HG03066 (cell line): ENCODE measurements around the gene ZNF584.
"Not testable (repeated sequence)": the region's sequence is repeated elsewhere in the genome, so short reads cannot be mapped to it uniquely, and the experiment has no call there.

ENCODE experiments used
- ATAC-seq: cut with Tn5 transposase; IDR thresholded peaks from one replicate; pipeline ENCODE4 v1.9.1; 2021; ENCODE audit warnings: low read depth; ENCODE audit not compliant: unreplicated experiment

Gene ZNF584

DNA sequence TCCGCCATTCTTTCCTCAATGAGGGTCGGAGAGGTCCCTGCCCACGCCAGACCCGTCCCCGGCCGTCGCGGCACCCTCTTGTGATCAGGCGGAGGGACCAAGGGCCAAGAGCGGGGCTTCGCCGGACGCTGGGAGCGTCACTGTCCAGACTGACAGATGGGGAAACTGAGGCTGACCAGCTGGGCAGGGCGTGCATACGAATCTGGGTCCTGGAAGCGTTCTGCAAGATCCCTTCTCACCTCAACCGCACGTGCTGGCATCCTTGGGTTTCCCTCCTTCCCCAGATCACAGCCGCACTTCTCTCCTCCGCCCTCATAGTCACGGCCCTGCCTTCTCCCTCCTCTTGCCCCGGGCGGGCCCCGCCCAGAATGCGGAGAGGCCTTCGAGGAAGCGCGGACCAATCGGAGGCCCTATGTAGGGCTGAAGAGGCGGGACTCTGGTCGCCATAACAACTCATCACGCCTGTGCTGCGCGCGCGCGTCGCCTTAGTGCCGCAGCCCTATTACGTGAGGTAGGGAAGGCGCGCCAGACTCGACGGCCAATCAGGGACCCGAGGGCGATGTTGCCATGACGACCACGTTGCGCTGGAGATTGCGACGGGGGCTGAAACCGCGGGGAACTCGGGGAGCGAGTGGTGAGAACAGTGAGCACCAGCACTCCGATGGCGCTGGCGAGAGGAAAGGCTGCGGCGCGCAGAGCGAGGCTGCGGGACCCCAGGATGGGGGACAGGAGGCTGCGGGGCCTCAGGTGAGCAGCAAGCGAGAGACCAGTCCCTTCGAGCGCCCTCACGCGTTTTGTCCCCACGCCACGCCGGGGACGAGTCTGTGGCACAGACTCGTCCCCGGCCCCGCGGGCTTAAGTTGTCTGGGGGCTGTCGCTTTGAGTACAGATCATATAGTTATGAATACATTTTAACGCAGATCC lies 7.3 kb upstream of the ZNF584 start:
- peak; percentile 97 for ATAC-seq

DNA sequence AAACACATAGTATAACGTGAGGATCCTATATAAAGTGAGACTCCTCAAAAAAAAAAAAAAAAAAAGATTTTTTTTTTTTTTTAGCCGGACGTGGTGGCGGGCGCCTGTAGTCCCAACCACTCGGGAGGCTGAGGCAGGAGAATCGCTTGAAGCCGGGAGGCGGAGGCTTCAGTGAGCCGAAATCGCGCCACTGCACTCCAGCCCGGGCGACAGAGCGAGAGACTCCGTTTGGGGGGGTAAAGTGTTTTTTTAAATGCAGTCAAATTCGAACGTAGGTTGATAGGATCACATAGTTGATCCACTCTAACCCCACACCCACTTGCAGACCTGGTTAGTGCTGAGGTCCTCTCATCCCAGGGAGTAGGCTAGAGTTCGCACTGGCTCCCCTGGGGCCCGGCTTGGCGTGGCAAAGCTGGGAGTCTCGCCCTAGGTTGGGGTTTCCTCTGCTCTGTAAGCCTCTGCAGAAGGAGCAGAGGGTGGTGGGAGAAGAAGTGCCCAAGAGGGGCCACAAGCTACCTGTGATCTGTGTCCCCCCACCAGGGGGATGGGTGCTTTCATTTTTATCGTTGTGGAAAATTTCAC lies 6.5 kb upstream of the ZNF584 start:
- no peak for ATAC-seq

DNA sequence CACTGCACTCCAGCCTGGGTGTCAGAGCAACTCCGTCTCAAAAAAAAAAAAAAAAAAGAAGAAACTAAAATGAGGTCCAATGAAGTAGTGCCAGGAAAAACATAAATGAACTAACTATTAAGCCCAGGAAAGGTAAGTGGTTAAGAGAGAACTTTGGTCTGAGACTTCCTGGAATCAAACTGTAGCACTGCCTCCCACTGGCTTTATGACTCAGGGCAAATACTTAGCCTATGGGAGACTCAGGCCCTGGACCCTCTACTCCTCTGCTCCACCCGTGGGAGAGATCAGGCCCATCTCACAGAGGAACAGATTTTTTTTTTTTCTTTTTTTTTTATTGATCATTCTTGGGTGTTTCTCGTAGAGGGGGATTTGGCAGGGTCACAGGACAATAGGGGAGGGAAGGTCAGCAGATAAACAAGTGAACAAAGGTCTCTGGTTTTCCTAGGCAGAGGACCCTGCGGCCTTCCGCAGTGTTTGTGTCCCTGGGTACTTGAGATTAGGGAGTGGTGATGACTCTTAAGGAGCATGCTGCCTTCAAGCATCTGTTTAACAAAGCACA lies 4.5 kb upstream of the ZNF584 start:
- not testable (repeated sequence) for ATAC-seq

DNA sequence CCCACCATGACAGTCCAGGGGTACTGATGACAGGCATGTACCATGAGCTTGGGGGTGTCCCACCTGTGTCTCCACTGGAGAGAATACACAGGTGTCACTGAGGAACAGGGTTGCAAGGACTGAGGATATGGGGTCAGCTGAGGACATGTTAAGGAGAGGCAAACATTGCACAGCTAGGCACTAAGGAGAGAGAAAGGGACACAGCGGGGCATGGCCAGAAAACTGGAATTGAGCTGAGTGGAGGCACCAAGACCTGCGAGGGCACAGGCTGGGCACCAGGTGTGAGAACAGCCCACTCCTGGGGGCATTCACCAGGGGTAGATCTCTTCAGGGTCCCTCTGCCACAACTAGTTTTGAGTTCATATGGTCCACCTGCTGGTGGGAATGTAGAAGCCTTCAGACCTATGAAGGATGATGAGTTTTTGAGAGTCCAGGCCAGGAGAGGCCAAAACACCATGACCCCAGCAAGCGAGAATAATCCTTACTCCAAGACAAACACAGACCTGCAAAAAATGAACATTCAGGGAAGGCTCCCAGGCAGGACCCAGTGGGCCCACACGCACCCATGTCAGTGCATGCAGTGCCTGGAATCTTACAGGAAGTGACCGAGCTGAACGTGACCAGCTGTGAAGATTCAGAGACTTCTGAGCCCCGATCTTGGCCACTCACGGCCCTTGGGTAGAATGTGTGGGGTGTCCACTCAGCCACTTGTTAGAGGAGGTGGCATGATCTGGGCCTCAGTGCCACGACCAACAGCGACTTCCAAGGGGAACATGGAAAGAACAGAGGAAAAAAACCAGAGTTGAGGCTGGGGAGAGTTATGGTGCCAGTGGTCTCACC lies 1.4 kb upstream of the ZNF584 start:
- ATAC-seq, result no peak

DNA sequence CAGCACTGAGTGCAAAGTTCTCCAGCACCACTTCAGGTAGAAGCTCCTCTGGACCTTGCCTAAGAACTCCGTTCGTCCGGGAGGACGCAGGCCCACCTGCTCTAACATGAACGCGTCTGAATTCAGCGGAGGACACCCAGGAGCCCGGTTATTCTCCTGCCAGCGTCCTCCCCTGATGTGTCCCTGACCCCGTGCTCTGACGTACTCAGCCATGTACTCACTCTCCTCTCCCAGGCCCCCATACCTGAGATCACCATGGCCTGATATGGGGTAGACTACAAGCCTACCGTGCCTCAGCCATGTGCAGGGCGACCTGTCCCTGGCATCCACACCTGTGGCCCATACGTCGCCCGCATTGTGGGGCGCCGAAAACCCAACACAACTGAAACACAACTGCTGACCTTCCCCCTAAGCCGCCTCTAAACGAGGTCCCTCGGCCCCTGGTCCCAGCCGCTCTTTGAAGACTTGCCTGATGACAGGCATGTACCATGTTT lies 744 bp upstream of the ZNF584 start:
- no peak for ATAC-seq

DNA sequence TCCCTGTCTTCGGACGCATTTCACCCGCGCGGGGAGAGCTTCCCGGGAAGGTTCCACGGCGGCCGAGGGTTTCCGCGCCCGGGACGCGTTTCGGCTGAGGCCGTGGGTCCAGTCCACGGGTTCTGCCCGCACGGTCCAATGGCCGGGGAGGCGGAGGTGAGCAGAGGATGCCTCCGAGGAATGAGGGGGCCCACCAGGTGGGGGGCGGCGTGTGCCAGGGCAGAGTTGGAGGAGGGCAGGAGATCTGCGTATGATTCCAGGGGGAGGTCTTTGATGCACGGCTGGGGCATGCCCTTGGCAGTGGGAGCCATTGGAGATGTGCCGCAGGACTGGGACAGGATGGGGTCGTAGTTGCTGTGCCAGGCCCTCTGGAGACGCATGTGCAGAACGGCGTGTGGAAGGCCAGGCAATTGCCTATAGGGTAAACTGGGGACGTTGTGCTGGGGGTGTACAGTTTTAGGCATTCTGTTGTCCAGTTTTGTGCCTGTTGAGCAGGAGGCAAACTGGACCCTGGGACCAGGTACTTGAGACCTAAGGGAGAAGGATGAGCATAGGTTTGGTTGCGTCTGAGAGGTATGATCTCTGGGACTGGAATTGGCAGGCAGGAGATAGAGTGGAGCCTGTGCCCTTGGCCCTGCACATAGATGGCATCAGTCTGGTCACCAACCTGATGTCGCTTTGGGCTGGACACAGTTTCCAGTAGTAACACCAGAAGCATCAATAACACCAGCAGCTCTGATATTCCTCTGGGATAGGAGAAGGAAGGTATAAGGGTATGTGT lies 751 bp downstream of the ZNF584 start:
- no peak for ATAC-seq

DNA sequence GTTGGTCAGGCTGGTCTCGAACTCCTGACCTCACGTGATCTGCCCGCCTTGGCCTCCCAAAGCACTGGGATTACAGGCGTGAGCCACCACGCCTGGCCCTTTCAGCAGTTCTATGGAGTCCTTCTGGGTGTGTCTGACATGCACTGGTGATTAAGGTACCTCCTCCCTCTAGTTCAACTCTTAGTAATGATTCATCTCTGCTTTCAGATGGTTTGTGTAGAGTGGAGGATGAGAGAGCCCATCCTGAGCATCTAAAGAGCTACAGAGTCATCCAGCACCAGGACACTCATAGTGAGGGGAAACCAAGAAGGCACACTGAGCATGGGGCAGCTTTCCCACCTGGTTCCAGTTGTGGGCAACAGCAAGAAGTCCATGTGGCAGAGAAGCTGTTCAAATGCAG lies 8.2 kb downstream of the ZNF584 start:
- ATAC-seq, result no peak

DNA sequence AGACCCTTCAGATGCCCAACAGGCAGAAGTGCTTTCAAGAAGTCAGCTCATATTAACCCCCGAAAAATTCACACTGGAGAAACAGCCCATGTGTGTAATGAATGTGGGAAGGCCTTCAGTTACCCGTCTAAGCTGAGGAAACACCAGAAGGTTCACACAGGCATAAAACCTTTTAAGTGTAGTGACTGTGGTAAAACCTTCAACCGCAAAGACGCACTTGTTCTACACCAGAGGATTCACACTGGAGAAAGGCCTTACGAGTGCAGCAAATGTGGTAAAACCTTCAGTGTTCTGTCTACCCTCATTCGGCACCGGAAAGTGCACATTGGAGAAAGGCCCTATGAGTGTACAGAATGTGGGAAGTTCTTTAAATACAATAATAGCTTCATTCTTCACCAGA lies 8.6 kb downstream of the ZNF584 start:
- ATAC-seq, result no peak

DNA sequence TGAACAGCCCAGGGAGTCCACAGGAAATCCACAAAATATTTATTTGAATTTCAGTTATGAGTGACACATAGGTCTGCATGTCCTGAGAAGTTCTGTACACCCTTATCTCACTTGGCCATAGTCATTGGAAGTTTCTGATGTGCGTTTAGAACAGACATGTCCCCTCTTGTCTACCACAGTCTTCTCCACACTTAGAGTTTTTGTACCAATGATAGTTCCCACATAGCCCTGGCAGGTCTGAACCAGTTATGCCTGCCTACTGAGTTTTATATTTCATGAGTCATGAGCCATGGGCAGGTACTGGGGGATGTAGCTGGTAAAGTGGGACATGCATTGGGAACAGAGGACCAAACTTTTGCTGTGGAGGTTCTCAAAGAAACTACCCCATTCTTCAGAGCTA lies 20.2 kb downstream of the ZNF584 start:
- ATAC-seq, result no peak

DNA sequence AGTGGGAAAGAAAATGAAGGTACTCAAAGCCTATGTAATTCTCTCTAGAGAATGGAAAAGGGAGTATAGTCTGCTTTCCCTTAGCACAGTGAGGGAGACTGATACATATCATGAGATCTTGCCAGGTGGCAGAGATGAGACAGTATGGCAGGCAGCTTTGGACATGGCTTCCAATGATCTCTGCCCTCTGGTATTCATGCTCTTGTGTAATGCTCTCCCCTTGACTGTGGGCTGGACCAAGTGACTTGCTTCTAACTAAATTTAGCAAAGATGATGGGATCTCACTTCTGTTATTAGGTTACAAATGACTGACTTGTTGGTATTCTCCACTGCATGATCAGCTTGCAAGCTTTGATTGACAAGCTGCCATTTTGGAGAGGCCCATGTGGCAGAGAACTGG lies 21.3 kb downstream of the ZNF584 start:
- ATAC-seq, result no peak

DNA sequence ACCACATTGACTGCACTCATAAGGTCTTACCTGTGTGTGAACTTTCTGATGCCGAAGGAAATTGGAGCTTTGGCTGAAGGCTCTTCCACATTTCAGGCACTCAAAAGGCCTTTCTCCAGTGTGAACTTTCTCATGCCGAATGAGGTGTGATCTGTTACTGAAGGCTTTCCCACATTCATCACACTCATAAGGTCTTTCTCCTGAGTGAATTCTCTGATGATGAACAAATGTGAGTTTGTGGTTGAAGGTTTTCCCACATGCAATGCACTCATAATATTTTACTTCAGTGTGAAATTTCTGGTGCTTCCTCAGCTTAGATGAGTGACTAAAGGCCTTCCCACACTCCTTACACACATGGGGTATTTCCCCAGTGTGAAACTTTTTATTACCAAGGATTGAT lies 25.8 kb downstream of the ZNF584 start:
- ATAC-seq, result no peak

DNA sequence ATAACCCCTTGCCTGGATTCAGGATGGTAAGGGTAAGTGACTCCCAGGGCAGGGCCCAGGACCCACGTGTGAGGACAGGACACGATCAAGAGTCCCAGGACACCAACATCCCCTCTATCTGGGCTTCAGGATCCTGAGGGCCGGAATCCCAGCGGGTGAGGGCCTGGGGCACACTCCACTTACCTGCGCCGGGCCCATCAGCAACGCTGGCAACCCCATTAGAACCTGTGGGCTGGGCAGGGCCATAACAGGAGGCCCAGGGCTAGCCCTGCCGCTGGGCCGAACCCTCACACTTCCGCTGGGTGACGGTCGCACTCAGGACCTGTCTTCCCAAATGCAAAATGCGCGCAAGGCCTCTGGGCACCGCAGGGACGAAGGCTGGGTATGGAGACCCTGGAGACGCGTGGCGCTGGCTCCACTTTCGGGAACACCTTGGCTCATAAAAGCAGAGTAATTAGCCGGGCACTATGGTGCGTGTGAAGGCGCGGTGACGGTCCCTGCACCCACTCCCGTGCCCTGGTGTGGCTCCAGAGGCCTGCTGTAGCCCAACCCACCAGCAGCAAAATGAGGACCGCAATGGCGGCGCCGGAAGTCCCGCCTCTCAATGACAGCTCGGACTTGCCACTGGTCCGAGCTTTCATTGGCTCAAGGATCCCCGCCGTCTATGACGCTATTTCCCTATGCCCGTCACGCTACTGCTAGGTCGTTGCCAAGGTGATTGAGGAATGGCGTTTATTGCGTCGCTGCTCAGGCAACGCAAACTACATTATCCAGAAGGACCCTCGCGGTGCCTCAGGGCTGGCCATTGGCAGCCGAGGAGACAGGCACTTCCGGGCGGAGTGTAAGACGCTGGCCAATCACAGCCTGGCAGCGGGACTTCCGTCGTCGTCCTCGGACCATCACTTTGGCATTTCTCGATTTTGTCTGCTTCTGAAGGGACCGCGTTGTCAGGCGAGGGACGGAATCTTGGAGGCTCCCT lies 31.4 kb downstream of the ZNF584 start, which contains the start of gene ZNF132:
TSS of gene ZNF132 (minus strand) at position 578 of the 979 bp plus-strand sequence. CDS start at position 246, 332 bp downstream.
- peak; percentile 95 for ATAC-seq

DNA sequence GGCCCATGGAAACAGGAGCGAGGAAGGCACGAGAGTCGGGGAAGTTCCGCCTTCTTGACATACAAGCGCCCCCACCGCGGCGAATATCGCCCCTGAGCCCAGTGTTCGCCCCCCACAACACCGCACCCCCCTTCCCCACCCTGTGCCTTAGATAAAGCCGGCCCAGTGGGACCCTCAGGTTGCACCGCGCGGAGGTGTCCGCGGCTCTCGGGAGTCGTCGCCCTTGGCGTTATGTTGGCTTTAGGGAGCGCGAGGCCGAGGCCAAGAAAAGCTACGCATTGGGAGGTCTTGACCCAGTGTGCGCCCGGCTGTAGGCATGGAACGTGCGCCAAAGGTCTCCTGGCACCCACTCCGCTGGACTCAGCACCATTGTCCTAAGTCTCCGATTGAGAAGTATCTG lies 32.1 kb downstream of the ZNF584 start:
- ATAC-seq, result no peak

DNA sequence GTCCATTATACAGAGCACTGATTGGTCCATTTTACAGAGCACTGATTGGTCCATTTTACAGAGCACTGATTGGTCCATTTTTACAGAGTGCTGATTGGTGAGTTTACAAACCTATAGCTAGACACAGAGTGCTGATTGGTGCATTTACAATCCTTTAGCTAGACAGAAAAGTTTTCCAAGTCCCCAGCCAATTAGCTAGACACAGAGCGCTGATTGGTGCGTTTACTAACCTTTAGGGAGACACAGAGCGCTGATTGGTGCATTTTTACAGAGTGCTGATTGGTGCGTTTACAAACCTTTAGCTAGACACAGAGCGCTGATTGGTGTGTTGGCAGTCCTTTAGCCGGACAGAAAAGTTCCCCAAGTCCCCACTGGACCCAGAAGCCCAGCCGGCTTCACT lies 34.5 kb downstream of the ZNF584 start:
- not testable (repeated sequence) for ATAC-seq

DNA sequence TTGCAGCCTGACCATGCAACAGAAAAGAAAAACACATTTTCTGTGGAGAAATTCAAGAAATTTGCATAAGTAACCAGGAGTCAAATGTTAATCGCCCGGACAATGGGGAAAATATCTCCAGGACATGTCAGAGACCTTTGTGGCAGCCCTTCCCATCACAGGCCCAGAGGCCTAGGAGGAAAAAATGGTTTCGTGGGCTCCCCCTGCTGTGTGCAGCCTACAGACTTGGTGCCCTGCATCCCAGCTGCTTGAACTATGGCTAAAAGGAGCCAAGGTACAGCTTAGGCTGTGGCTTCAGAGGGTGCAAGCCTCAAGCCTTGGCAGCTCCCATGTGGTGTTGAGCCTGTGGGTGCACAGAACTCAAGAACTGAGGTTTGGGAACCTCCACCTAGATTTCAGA lies 40.4 kb downstream of the ZNF584 start:
- not testable (repeated sequence) for ATAC-seq

DNA sequence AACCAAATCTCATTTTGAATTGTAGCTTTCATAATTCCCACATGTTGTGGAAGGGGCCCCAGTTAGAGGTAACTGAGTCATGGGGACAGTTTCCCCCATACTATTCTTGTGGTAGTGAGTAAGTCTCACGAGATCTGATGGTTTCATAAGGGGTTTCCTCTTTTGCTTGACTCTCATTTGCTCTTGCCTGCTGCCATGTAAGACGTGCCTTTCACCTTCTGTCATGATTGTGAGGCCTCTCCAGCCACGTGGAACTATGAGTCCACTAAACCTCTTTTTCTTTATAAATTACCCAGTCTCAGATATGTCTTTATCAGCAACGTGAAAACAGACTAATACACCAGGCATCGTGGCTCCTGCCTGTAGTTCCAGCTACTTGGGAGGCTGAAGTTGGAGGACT lies 41.5 kb downstream of the ZNF584 start:
- ATAC-seq, result not testable (repeated sequence)

DNA sequence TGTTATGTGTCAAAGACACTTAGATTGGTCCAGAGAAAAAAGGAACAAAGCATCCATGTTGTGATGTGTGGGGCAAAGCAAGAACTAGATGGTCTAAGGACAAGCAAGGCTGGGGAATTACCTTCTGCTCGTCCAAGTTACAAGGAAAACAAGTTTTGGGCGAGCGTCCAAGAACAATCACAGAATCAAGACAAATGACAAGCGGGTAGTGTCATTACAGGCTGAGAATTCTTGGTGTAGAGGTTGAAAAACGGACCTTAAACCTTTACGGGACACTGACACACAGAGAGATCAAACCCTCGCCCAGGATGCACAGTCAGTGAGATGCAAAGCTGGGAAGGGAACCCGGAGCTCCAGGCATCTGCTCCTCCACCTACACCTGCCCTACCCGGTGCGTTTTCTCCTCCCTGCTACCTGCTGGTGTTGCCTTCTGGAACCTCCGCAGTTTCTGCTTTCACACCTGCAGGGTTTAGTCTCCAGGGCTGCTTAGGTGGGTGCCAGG lies 42.5 kb downstream of the ZNF584 start:
- no peak for ATAC-seq

DNA sequence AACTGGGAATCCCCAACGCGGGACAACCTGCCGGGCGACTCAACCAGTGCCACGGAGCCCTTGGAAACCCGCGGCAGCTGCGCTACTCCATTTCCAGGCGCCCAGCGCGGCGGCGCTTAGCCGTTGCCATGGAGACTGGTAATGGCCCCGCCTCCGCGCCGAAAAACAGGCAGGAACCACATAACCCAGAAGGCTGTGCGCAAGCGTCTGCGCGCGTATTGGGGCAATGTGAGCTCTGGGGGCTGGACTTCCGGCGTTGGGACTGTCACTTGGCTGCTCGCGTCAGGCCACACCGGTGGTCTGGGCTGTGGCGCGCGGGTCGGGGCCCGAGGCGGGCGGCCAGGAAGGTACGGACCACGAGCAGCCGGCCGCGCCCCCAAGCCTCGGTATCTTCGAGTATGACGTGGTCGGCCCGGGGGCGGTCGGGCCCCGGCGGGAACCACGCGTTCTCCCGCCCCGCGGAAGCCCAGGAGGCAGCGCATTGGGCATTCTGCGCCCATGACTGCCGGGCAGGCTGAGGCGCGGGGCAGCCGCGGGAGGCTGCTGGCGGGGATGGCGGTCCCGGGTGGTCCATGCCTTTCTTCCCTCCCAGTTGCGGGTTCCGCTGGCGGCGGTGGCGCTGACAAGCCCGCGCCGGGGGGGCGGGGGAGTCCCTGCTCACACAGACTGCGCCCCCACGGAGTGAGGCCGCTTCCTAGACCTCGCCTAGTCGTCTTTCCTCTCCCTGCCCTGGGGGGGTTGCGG lies 43.1 kb downstream of the ZNF584 start, which contains the start of gene ZNF324B:
TSS of gene ZNF324B (plus strand) at position 265 of the 744 bp plus-strand sequence. CDS start 2,080 bp downstream, outside the sequence.
- ATAC-seq, result peak; percentile 93
